Epithelial cell of esophagus (primary cell): ENCODE measurements around the gene REC8.

Source experiments
- DNase-seq: peaks from one replicate; pipeline ENCODE4 v3.0.0; 2010; ENCODE audit warnings: low read depth
- H3K4me3 ChIP-seq: 2 replicates; pipeline ENCODE4 v1.5.1; 2011; ENCODE audit warnings: mild to moderate bottlenecking, low read length, control low read depth
- CTCF ChIP-seq: IDR thresholded peaks from 2 replicates; pipeline ENCODE4 v1.5.1; 2011; ENCODE audit warnings: low read depth, mild to moderate bottlenecking, low read length, control low read depth, inconsistent platforms; ENCODE audit not compliant: insufficient read depth; ENCODE audit errors: missing control alignments

Gene REC8

GRCh38 chr14:24179961-24180796 is 8.3 kb downstream of the REC8 start:
- DNase-seq, result peak; percentile 39
- H3K4me3 ChIP-seq, result no peak overlapping the region

GRCh38 chr14:24181371-24182077 is 9.6 kb downstream of the REC8 start:
- no peak for TF ChIP-seq CTCF
- no peak for DNase-seq
- H3K4me3 ChIP-seq, result no peak overlapping the region

More at GRCh38 chr14:24179961-24180796, 8.3 kb downstream of the REC8 start:
- no peak for TF ChIP-seq CTCF

GRCh38 chr14:24182110-24182882 is 10.4 kb downstream of the REC8 start:
- no peak for TF ChIP-seq CTCF
- H3K4me3 ChIP-seq, result no peak overlapping the region
- DNase-seq, result no peak

GRCh38 chr14:24183014-24183481 is 11.2 kb downstream of the REC8 start:
- no peak for TF ChIP-seq CTCF
- H3K4me3 ChIP-seq, result no peak overlapping the region
- no peak for DNase-seq

- no peak overlapping the region for H3K4me3 ChIP-seq
- no peak for DNase-seq
- no peak for TF ChIP-seq CTCF
Measured at GRCh38 chr14:24184104-24184970, 12.5 kb downstream of the REC8 start.

- H3K4me3 ChIP-seq, result no peak overlapping the region
- DNase-seq, result no peak
- no peak for TF ChIP-seq CTCF
Measured at GRCh38 chr14:24185026-24185425, 13.1 kb downstream of the REC8 start.
